Retina (tissue), 1 donor: ENCODE measurements around the gene NBL1.
A peak's percentile ranks its signal among the peaks of the same experiment; 100 is the strongest.

Experiments
- DNase-seq: peaks from one replicate; pipeline ENCODE4 v3.0.0-alpha.2; 2016

NBL1 gene

GRCh38 chr1:19647643-19648042, 3.5 kb downstream of the NBL1 start:
- DNase-seq = no peak

- DNase-seq = no peak
These were observed 4.1 kb downstream of the NBL1 start for GRCh38 chr1:19648239-19648638.

- DNase-seq = no peak
These were observed 4.6 kb downstream of the NBL1 start for GRCh38 chr1:19648689-19649088.

- DNase-seq = no peak
These were observed 6.5 kb downstream of the NBL1 start for GRCh38 chr1:19650416-19651140.

GRCh38 chr1:19651141-19651737, 7.1 kb downstream of the NBL1 start:
- DNase-seq = peak; percentile 73

GRCh38 chr1:19654386-19654785, 10.3 kb downstream of the NBL1 start:
- no peak for DNase-seq

GRCh38 chr1:19654886-19655717, 11.0 kb downstream of the NBL1 start:
- no peak for DNase-seq

- no peak for DNase-seq
These were observed 11.6 kb downstream of the NBL1 start for GRCh38 chr1:19655718-19656080.

GRCh38 chr1:19656134-19656779, 12.1 kb downstream of the NBL1 start:
- no peak for DNase-seq

GRCh38 chr1:19656780-19657466, 12.8 kb downstream of the NBL1 start:
- DNase-seq = no peak

GRCh38 chr1:19657511-19657910, 13.4 kb downstream of the NBL1 start:
- DNase-seq = no peak

- no peak for DNase-seq
These were observed 14.1 kb downstream of the NBL1 start for GRCh38 chr1:19658186-19658585.

- DNase-seq = peak; percentile 60
These were observed 17.7 kb downstream of the NBL1 start for GRCh38 chr1:19661721-19662228.

- DNase-seq = no peak
These were observed 18.2 kb downstream of the NBL1 start for GRCh38 chr1:19662313-19662712.

- no peak for DNase-seq
These were observed 20.5 kb downstream of the NBL1 start, which contains the start of gene HTR6 for GRCh38 chr1:19664453-19665185. Gene HTR6 (plus strand): TSS chr1:19664875. CDS start chr1:19665754, 879 bp downstream.

- no peak for DNase-seq
These were observed 21.0 kb downstream of the NBL1 start for GRCh38 chr1:19665186-19665495.

GRCh38 chr1:19665496-19666465, 21.7 kb downstream of the NBL1 start:
- peak; percentile 54 for DNase-seq

- no peak for DNase-seq
These were observed 24.8 kb downstream of the NBL1 start for GRCh38 chr1:19668888-19669287.

- no peak for DNase-seq
These were observed 26.7 kb downstream of the NBL1 start for GRCh38 chr1:19670787-19671186.

- DNase-seq = no peak
These were observed 28.1 kb downstream of the NBL1 start for GRCh38 chr1:19672237-19672636.

GRCh38 chr1:19675797-19676196, 31.7 kb downstream of the NBL1 start:
- DNase-seq = no peak
